ENCODE data around the gene SIN3A.

- TF ChIP-seq CTCF (IDR thresholded peaks at IDR 0.05) (no peak), POLR2A (IDR thresholded peaks at IDR 0.05) (no peak)
Measured at GRCh38 chr15:75339531-75340240, 111.8 kb downstream of the SIN3A start.

Data from lower leg skin (tissue), 3 donors.